Neural crest cell (in vitro differentiated cells): Measurements from ENCODE around the gene PDE10A. TPM values are rescaled to one million over a fixed set of nuclear protein-coding genes. Genes with fewer than 3 reads are reported as not detected.

Experiments used
- DNase-seq: peaks from one replicate; pipeline ENCODE4 v3.0.0; 2021; ENCODE audit warnings: low read depth, mixed read lengths, low spot score
- H3K27ac Mint-ChIP-seq: one replicate; pipeline ENCODE4 v1.8.0; 2021; ENCODE audit warnings: mild to moderate bottlenecking, mixed read lengths; ENCODE audit not compliant: unreplicated experiment
- H3K27me3 Mint-ChIP-seq: 2 replicates; pipeline ENCODE4 v1.8.0; 2021; ENCODE audit warnings: low read depth, mild to moderate bottlenecking, mixed read lengths
- H3K36me3 Mint-ChIP-seq: 2 replicates; pipeline ENCODE4 v1.8.0; 2021; ENCODE audit warnings: low read depth, mild to moderate bottlenecking, mixed read lengths
- H3K4me1 Mint-ChIP-seq: 2 replicates; pipeline ENCODE4 v1.8.0; 2021; ENCODE audit warnings: mixed read lengths
- H3K4me3 Mint-ChIP-seq: one replicate; pipeline ENCODE4 v1.8.0; 2021; ENCODE audit warnings: mild to moderate bottlenecking, mixed read lengths
- H3K9me3 Mint-ChIP-seq: 2 replicates; pipeline ENCODE4 v1.8.0; 2021; ENCODE audit warnings: mixed read lengths
- CTCF ChIP-seq: fragments of 200-600 bp; sonication (generic); conservative IDR thresholded peaks from 2 replicates; pipeline ENCODE4 v1.5.0; 2021; ENCODE audit warnings: antibody characterized with exemption, mild to moderate bottlenecking
- total RNA-seq: library from RNA; stranded (reverse); gene quantifications from 2 replicates; pipeline ENCODE4 v1.2.1, GENCODE V29; 2021

PDE10A gene
- total RNA-seq, 1 donor from 2014 or later: 26.2 TPM

- Mint-ChIP-seq H3K4me3 (no peak overlapping the region), H3K9me3 (no peaks in the 10 kb centered on the region), H3K36me3 (no peaks in the 10 kb centered on the region), H3K27me3 (no peaks in the 10 kb centered on the region), H3K4me1 (no peaks in the 10 kb centered on the region), H3K27ac (no peak overlapping the region)
- DNase-seq: no peak
- TF ChIP-seq CTCF: no peak
Measured at GRCh38 chr6:165685302-165685701, 22.3 kb upstream of the PDE10A start.

DNA sequence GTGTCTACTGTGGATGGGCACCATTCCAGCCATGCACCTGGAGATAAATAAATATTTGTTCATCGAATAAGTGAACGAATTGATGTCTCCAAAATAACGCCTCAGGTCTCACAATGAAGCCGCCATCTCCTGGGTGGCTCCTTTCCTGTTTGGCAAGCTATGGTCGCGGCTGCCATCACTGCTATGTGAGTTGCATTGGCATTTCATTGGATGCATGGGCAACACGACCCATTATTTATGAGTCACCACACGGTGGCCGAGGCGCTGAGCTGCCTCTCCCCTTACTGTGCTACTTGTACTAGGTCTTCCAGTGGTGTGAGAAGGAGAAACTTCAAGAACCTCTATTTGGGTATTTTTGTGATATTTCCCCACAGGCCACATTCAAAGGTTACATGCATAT, 21.3 kb upstream of the PDE10A start:
- Mint-ChIP-seq H3K27me3 (no peaks in the 10 kb centered on the region), H3K36me3 (no peaks in the 10 kb centered on the region), H3K27ac (no peak overlapping the region), H3K4me1 (no peaks in the 10 kb centered on the region), H3K4me3 (no peak overlapping the region), H3K9me3 (no peaks in the 10 kb centered on the region)
- no peak for DNase-seq
- no peak for TF ChIP-seq CTCF

- H3K27me3 Mint-ChIP-seq: peaks cover 6% of the 10 kb centered on the region
- H3K9me3 Mint-ChIP-seq: no peaks in the 10 kb centered on the region
- no peak for DNase-seq
- no peak for TF ChIP-seq CTCF
- no peaks in the 10 kb centered on the region for H3K36me3 Mint-ChIP-seq
- no peak overlapping the region for H3K4me3 Mint-ChIP-seq
- H3K27ac Mint-ChIP-seq: no peak overlapping the region
- peaks cover 7% of the 10 kb centered on the region for H3K4me1 Mint-ChIP-seq
Measured at GRCh38 chr6:165680975-165681374, 17.9 kb upstream of the PDE10A start.

DNA sequence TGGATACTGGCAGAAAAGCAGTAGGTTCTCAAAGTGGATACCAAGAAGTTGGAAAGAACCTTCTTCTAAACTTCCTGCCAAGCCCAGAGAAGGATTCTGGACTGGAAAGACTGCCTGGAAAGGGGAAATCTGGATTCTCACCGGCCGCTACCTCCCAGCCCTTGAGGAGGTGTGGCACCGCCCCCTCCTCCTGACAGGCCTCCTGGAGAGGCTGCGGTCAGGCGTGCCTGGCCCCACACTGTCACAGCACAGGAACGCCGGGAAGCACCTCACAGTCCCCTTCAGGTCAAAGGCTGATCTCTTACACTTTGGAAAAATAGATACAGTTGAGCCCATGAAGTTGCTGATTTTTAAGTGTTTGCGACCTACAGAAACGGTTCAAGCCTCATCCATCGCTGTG, 16.3 kb upstream of the PDE10A start:
- H3K27me3 Mint-ChIP-seq: peaks cover 6% of the 10 kb centered on the region
- no peak for DNase-seq
- H3K36me3 Mint-ChIP-seq: no peaks in the 10 kb centered on the region
- peaks cover 7% of the 10 kb centered on the region for H3K4me1 Mint-ChIP-seq
- no peaks in the 10 kb centered on the region for H3K9me3 Mint-ChIP-seq
- H3K27ac Mint-ChIP-seq: no peak overlapping the region
- H3K4me3 Mint-ChIP-seq: no peak overlapping the region
- TF ChIP-seq CTCF: no peak

DNA sequence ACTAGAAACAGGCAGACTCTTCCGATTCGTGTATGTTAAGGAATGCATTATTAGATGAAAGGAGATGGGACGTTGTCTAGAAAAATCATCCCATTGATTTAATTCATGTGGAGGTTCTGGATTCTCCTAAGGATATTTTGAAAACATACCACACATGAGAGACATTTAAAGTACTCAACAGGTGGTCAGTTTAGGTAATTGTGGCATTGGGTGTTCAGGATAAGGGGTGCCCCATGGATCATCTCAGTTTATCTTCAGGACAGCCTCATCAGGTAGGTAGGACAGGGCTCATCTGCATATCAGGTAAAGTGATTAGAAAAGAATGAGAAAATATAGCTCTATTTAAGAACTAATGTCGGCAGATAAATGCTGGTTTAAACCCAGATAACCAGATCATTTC, 15.9 kb upstream of the PDE10A start:
- no peaks in the 10 kb centered on the region for H3K36me3 Mint-ChIP-seq
- peaks cover 7% of the 10 kb centered on the region for H3K4me1 Mint-ChIP-seq
- no peak overlapping the region for H3K27ac Mint-ChIP-seq
- no peak for TF ChIP-seq CTCF
- peaks cover 6% of the 10 kb centered on the region for H3K27me3 Mint-ChIP-seq
- DNase-seq: no peak
- H3K9me3 Mint-ChIP-seq: no peaks in the 10 kb centered on the region
- no peak overlapping the region for H3K4me3 Mint-ChIP-seq

GRCh38 chr6:165678429-165678828, 15.4 kb upstream of the PDE10A start:
- no peak for TF ChIP-seq CTCF
- Mint-ChIP-seq H3K4me1 (peaks cover 7% of the 10 kb centered on the region), H3K4me3 (no peak overlapping the region), H3K27me3 (peaks cover 7% of the 10 kb centered on the region), H3K9me3 (no peaks in the 10 kb centered on the region), H3K27ac (peak overlapping the region; percentile 27), H3K36me3 (no peaks in the 10 kb centered on the region)
- no peak for DNase-seq
